ENCODE measurements around the gene DOK7.

DNA sequence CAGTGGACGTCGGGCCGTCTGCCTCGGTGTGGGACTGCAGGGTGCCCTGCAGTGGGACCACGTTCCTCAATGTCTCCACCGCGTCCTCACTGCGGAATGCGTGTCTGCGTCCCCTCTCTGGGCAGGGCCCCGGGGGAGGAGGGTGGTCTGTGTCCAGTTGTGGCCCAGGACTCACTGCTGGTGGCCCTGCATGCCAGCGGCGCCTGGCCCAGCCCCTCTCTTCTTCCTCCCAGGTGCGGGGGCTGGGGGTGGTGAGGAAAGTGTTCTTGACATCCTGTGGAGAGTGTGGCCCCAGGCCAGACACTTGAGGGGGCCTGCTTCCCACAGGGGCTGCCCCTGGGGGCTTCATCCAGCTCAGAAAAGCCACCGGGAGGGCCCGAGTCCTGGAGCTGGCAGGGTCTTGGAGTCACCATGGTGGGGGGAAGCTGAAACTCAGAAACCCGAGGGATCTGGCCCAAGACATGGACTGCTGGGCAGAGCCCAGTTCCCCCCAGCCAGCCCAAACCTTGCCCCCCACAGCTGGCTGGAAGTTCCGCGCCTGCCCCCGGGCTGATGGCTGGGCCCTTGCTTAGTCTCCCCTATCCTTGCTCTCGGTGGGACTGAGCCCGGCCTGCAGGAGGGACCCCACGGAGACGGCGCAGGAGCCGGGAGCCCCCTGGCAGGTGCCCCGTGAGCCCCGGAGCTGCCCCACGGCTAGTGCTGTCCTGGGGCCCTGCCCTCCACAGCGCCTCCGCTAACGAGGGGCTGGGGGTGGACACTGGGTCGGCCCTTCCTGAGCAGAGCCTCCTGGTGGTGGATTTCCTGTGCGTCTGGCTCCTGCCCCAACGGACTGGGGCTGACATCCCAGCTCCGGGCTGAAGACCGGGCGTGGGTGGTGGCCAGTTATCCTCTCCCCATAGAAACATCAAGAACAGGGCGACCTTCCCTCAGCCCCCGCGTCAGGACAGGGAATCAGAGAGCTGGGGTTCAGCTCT, 2.9 kb downstream of the DOK7 start:
- TF ChIP-seq POLR2A (IDR thresholded peaks at IDR 0.05), result no peak
- TF ChIP-seq, protein P1, sequence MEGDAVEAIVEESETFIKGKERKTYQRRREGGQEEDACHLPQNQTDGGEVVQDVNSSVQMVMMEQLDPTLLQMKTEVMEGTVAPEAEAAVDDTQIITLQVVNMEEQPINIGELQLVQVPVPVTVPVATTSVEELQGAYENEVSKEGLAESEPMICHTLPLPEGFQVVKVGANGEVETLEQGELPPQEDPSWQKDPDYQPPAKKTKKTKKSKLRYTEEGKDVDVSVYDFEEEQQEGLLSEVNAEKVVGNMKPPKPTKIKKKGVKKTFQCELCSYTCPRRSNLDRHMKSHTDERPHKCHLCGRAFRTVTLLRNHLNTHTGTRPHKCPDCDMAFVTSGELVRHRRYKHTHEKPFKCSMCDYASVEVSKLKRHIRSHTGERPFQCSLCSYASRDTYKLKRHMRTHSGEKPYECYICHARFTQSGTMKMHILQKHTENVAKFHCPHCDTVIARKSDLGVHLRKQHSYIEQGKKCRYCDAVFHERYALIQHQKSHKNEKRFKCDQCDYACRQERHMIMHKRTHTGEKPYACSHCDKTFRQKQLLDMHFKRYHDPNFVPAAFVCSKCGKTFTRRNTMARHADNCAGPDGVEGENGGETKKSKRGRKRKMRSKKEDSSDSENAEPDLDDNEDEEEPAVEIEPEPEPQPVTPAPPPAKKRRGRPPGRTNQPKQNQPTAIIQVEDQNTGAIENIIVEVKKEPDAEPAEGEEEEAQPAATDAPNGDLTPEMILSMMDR (IDR thresholded peaks at IDR 0.05), result no peak
